HepG2 (cell line): ENCODE measurements around the gene CCDC154. TPM values are rescaled to one million over a fixed set of nuclear protein-coding genes. Genes with fewer than 3 reads are reported as not detected.

Experiments used
- CAMTA2 ChIP-seq: sonication (generic); formaldehyde crosslinking; IDR thresholded peaks from 2 replicates; pipeline ENCODE4 v1.4.0; 2020; ENCODE audit warnings: mild to moderate bottlenecking, missing genetic modification reagents, borderline replicate concordance
- ETS1 ChIP-seq: sonication (generic); formaldehyde crosslinking; IDR thresholded peaks from 2 replicates; pipeline ENCODE4 v1.4.0; 2020; ENCODE audit warnings: missing genetic modification reagents
- HINFP ChIP-seq: sonication (generic); formaldehyde crosslinking; IDR thresholded peaks from 2 replicates; pipeline ENCODE4 v1.4.0; 2020; ENCODE audit warnings: low read depth, mild to moderate bottlenecking, missing genetic modification reagents
- HMGXB4 ChIP-seq, 2 experiments: sonication (generic) in 1 of 2; formaldehyde crosslinking in 1 of 2; IDR thresholded peaks; 2 replicates each; pipeline versions ENCODE4 v1.4.0 to v1.6.1; 2018 to 2020; ENCODE audit warnings: missing genetic modification reagents in 2 of 2, borderline replicate concordance in 1 of 2, low read depth in 1 of 2, mild to moderate bottlenecking in 1 of 2, missing biosample characterization in 1 of 2
- HNF4G ChIP-seq, 2 experiments: sonication (generic) in 1 of 2; formaldehyde crosslinking in 1 of 2; IDR thresholded peaks; 2 replicates each; pipeline versions ENCODE4 v1.4.0 to v1.6.1; 2011 to 2020; ENCODE audit warnings: borderline replicate concordance in 2 of 2, low read depth in 2 of 2, mild to moderate bottlenecking in 2 of 2, low read length in 1 of 2, missing genetic modification reagents in 1 of 2, moderate library complexity in 1 of 2
- MYC ChIP-seq: sonication (generic); formaldehyde crosslinking; IDR thresholded peaks from 2 replicates; pipeline ENCODE4 v1.9.0; 2021; ENCODE audit warnings: missing genetic modification reagents, borderline replicate concordance
- NFKB2 ChIP-seq: sonication (generic); formaldehyde crosslinking; IDR thresholded peaks from 2 replicates; pipeline ENCODE4 v1.4.0; 2020; ENCODE audit warnings: missing genetic modification reagents, borderline replicate concordance
- TAF15 ChIP-seq: fragments of 200-400 bp; formaldehyde crosslinking; IDR thresholded peaks from one replicate; pipeline ENCODE4 v1.6.1; 2018; ENCODE audit warnings: mild to moderate bottlenecking, low read depth, low read length; ENCODE audit not compliant: poor library complexity, severe bottlenecking
- ZHX1 ChIP-seq: sonication (generic); formaldehyde crosslinking; IDR thresholded peaks from 2 replicates; pipeline ENCODE4 v1.8.1; 2022; ENCODE audit warnings: low read depth, mild to moderate bottlenecking, missing genetic modification reagents
- ZNF10 ChIP-seq: sonication (generic); formaldehyde crosslinking; IDR thresholded peaks from 2 replicates; pipeline ENCODE4 v1.4.0; 2020; ENCODE audit warnings: mild to moderate bottlenecking, low read depth, missing genetic modification reagents, borderline replicate concordance
- ZNF777 ChIP-seq: sonication (generic); formaldehyde crosslinking; IDR thresholded peaks from 2 replicates; pipeline ENCODE4 v1.4.0; 2020; ENCODE audit warnings: missing genetic modification reagents
- ZNF879 ChIP-seq: sonication (generic); formaldehyde crosslinking; IDR thresholded peaks from 2 replicates; pipeline ENCODE4 v1.8.1; 2023; ENCODE audit warnings: missing genetic modification reagents
- polyA plus RNA-seq, 8 experiments: library from polyadenylated mRNA; depleted of rRNA in 3 of 8; stranded (reverse) in 7 of 8; unstranded in 1 of 8; fragments of >200 nt; fragmentation: Illumina TruSeq in 4 of 8; extraction: Trizol in 4 of 8; gene quantifications; 2 replicates each; pipeline versions ENCODE4 v1.2.1 to v1.2.3, GENCODE V29; 2011 to 2016; ENCODE audit warnings: low read depth in 4 of 8, missing spikeins in 1 of 8, mixed read lengths in 1 of 8; ENCODE audit not compliant: insufficient read depth in 1 of 8
- total RNA-seq, 5 experiments: library from RNA; depleted of rRNA; stranded (reverse); fragments of >200 nt; fragmentation: Illumina TruSeq; extraction: Trizol; gene quantifications; 2 replicates each; pipeline ENCODE4 v1.2.3, GENCODE V29; 2016; ENCODE audit warnings: low read depth in 1 of 5

Gene CCDC154
- total and polyA plus RNA-seq, 2 of the 13 experiments (the other 11 are each of a cell fraction or from before 2014, with no cell fraction given): 0.92 to 1.5 TPM

GRCh38 chr16:1413684-1414531 lies 30.4 kb downstream of the CCDC154 start (continued):
- TF ChIP-seq HMGXB4 (CRISPR knock-in tag; IDR thresholded peaks at IDR 0.05; ENCODE audit: borderline replicate concordance in 1 of 2, low read depth in 1 of 2) (peak; percentile 91 to 95), MYC (CRISPR knock-in tag) (peak; percentile 49; the same call in 1 of the 2 replicates), ETS1 (CRISPR knock-in tag) (no peak), ZNF879 (CRISPR knock-in tag) (no peak), ZHX1 (CRISPR knock-in tag) (no peak), HNF4G (IDR thresholded peaks at IDR 0.05; ENCODE audit: borderline replicate concordance, low read depth, low read length) (peak; percentile 75), HNF4G (CRISPR knock-in tag; IDR thresholded peaks at IDR 0.05; ENCODE audit: borderline replicate concordance, low read depth) (no peak), ZNF10 (CRISPR knock-in tag) (no peak), TAF15 (no peak), NFKB2 (CRISPR knock-in tag) (peak; percentile 24; the same call in 1 of the 2 replicates), ZNF777 (CRISPR knock-in tag) (peak; percentile 100), CAMTA2 (CRISPR knock-in tag) (no peak), HINFP (CRISPR knock-in tag) (no peak)
